ENCODE measurements around the gene SSPN.

SSPN gene

GRCh38 chr12:26269562-26270284 is 74.3 kb downstream of the SSPN start:
- DNase-seq: no peak

DNA sequence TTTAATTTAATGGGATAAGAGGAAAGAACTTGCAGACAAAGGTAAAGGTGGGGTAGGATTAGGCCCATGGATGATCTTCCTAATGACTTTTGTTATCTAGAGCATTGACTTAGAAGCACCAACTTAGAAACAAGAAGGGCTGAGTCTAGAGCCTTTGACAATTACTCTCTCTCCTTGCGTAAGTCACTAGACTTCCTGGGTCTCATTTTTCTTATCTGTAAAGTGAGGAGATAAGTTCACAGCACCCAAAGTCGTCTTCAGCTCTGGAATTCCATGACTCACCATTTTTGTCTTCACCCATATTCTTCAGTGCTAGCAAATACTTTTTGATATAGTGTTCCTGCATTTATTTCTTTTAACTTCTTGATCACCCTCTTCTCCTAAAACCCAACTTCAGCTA is 75.7 kb downstream of the SSPN start:
- no peak for DNase-seq

- DNase-seq: no peak
Measured at GRCh38 chr12:26271889-26272492, 76.6 kb downstream of the SSPN start.

- no peak for DNase-seq
Measured at GRCh38 chr12:26272851-26273250, 77.5 kb downstream of the SSPN start.

GRCh38 chr12:26273811-26274210 is 78.4 kb downstream of the SSPN start:
- DNase-seq: no peak

GRCh38 chr12:26274441-26275312 is 79.3 kb downstream of the SSPN start:
- DNase-seq: peak; percentile 65 to 74

GRCh38 chr12:26275313-26276131 is 80.1 kb downstream of the SSPN start:
- DNase-seq: no peak

DNA sequence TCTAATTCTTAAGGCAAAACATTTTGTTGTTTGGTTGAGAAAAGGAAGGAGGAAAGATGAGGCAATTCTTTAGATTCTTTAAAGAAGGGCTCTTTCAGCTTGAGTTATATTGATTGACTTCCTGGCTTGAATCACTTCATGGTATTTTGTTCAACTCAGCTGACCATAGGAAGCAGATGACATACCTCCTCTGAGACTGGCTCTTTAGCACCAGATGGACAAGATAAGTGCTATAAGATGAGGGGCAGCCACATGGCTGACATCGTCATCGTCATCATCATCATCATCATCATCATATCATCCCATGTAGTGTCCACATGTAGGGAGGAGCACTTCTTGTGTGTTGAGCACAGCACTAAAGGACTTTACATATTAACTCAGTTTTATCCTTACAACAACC is 81.3 kb downstream of the SSPN start:
- no peak for DNase-seq

DNA sequence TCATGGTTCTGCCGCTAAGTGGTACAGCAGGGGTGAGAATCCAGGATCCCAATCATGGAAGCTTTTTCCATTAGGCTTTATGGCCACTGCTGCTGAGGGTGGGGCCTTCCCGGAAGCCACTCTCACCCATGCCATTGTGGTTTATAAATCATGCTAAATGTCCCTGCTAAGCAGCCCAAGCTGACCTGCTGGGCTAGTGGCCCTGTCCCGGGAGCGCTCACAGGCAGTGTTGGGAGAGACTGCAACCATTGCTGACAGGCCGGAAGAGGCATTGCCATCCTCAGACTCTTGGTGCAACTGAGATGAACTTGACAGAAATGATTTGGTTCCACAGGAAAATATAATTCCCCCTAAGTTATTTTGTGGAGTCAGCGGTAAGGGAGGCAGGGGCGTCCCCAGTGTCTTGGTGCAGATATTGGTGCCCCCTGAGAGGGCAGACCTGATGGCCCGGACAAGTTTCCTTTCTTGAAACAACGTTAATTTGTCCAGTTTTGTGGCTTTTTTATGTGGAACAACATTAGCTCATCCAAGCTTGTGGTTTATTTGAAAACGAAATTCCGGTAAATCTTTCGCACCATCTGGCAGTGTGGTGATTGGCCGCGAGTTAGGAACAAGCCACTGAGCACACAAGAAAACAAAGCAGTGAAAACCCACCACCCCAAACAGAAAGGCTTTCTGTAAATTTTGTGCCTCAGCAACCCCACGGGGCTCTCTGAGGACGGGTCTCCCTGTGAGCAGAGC is 82.3 kb downstream of the SSPN start:
- DNase-seq: no peak

DNA sequence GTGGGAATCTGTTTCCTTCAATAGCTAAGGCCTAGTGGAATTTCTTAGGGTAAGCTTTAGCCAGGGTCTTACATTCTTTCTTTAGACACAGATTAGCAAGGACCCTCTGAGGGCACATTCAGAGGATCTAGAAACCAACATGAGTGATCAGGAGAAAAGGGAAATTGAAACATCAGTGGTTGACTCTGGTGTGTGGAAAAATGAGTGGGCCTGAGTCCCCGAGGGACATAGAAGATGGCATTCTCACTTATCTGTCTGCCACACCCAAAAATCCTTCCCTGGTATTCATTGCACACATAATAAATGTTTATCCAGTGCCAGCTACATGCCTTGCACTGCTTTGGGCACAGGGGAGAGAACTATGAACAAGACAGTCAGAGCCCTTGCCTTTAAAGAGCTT is 82.9 kb downstream of the SSPN start:
- DNase-seq: no peak

GRCh38 chr12:26278666-26279065 is 83.3 kb downstream of the SSPN start:
- no peak for DNase-seq

- no peak for DNase-seq
Measured at GRCh38 chr12:26279091-26279490, 83.7 kb downstream of the SSPN start.

- no peak for DNase-seq
Measured at GRCh38 chr12:26279908-26280307, 84.5 kb downstream of the SSPN start.

DNA sequence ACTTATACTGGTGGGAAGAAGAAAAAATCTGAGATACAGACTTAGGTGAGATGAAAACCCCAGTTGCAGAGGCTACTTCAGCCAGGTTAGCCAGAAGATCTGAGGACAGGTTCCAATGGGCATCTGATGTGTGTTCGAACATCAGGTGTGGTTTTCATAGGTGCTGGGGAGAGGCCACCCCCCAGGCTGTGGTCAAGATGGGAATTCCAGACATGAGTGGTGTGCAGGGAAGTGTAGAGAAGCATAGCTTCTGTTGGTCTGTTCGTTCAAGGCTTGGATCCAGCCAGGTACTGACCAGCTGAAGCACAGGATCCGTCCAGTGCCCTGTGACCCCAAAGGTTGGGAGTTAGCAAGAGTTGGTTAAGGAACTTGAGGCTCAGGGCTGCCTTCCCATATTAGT is 85.5 kb downstream of the SSPN start:
- no peak for DNase-seq

GRCh38 chr12:26281320-26281719 is 85.9 kb downstream of the SSPN start:
- no peak for DNase-seq

DNA sequence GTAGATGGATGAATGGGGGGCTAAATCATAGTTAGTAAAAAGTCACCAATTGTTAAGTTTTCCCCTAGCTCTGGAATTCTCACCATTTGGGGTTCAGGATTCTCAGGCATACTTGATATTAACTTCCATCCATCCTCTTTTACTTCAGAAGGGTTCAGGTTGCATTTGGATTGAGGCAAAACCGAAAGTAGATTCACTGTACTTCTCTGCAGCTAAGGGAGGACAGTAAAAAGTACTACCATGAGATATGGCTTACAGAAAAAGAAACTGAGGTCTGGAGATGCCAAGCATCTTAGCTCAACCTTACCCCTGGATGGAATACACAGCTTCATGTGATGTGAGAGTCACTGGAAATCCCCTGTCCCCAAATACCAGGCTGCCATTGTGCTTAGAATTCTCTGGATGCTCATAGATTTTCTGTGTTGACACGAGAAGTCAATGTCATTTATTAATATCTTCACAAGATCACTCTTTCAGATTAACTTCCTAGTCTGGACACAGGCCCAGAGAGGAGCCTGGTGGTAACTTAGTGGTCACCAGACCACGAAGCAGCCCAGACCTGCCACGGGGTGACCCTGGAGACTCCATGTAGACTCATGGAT is 87.1 kb downstream of the SSPN start:
- no peak for DNase-seq

GRCh38 chr12:26283046-26283445 is 87.7 kb downstream of the SSPN start:
- no peak for DNase-seq

DNA sequence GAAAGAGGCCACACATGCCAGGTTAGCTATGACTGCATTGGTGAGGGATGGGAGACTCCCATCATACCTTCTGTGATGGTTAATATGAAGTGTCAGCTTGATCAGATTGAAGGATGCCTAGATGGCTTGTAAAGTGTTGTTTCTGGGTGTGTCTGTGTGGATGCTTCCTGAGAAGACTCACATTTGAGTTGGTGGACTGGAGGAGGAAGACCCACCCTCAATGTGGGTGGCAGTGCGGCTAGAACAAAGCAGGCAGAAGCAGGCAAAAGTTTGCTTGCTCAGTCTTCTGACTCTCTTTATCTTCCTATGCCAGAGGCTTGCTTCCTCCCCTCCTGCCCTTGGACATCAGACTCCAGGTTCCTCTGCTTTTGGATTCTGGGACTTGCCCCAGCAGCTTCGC is 88.2 kb downstream of the SSPN start:
- DNase-seq: no peak

GRCh38 chr12:26285401-26285800 is 90.0 kb downstream of the SSPN start:
- DNase-seq: no peak

GRCh38 chr12:26286186-26286585 is 90.8 kb downstream of the SSPN start:
- DNase-seq: no peak

- DNase-seq: no peak
Measured at GRCh38 chr12:26287671-26288381, 92.5 kb downstream of the SSPN start.
